NB4 (cell line): Measurements from ENCODE around the gene TRIO.

Experiments used
- CTCF ChIP-seq: IDR thresholded peaks from one replicate; pipeline ENCODE4 v1.5.1; 2012; ENCODE audit warnings: low read depth, low read length
- MAX ChIP-seq: IDR thresholded peaks from 2 replicates; pipeline ENCODE4 v1.6.1; 2011; ENCODE audit warnings: low read depth, low read length
- MYC ChIP-seq: IDR thresholded peaks from 2 replicates; pipeline ENCODE4 v1.6.1; 2011; ENCODE audit warnings: low read depth, low read length
- POLR2A ChIP-seq: IDR thresholded peaks from 2 replicates; pipeline ENCODE4 v1.6.1; 2011; ENCODE audit warnings: mild to moderate bottlenecking; ENCODE audit not compliant: insufficient read length; ENCODE audit errors: extremely low read depth

DNA sequence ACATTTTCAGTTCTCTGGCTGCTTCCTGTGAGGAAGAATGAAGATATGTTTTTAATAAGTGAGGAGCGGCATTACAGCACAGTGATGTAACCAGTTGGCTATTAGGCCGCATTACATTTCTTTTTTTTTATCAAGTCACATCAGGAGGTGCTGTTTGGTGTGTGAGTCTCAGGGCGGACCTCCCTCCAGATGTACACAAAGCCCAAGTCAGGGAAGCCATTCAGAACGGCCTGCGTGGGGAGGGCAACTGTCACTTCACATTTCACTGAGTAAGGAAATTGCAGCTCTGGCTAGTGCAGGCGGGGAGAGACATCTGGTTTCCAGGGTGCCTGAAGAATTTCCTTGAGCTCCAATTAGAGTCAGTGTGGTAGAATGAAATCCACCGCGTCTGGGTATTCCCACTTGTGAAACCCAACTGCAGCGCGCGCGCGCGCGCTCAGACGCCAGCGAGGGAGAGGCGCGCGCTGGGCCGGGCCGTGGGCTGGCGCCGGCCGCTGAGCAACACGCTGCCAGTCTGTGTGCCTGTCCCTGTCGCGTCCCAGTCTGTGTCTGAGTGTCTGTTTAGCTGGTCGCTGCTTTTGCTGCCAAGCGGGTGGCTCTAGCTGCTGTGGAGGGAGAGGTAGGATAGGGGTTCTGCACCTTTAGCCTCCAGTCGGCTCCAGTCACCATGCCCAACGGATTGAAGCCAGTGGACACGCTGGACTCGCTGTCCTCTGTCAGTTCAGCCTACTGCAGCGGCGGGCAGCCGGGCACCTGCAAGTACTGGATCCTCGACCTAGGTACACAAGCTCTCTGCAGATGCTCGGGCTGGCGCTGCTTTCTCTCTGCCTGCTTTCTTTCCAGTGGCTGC, 297.7 kb downstream of the TRIO start:
- TF ChIP-seq POLR2A: no peak
- TF ChIP-seq CTCF: no peak
- TF ChIP-seq MYC: no peak
- no peak for TF ChIP-seq MAX
